SK-N-MC (cell line): Measurements from ENCODE around the gene NFIX.

Source experiments
- EZH2 ChIP-seq: fragments of 200-600 bp; sonication (generic); IDR thresholded peaks from one replicate; pipeline ENCODE4 v1.6.1; 2017; ENCODE audit warnings: antibody characterized with exemption
- FOXP2 ChIP-seq: optimal IDR thresholded peaks from 2 replicates; pipeline ENCODE3; 2011; ENCODE audit warnings: mild to moderate bottlenecking, moderate library complexity; ENCODE audit not compliant: insufficient read depth; ENCODE audit errors: extremely low read length, control extremely low read depth
- POLR2AphosphoS5 ChIP-seq: IDR thresholded peaks from 2 replicates; pipeline ENCODE4 v1.6.1; 2012; ENCODE audit warnings: mild to moderate bottlenecking, low read depth, low read length, borderline replicate concordance

- TF ChIP-seq POLR2AphosphoS5 (no peak; the same call in 1 of the 2 replicates), EZH2 (no peak), FOXP2 (no peak)
Measured at GRCh38 chr19:12946731-12947496, 48.4 kb upstream of the NFIX start.
